Thoracic aorta (tissue), 2 donors: ENCODE data around the gene TFG. TPM values are rescaled to one million over a fixed set of nuclear protein-coding genes. Genes with fewer than 3 reads are reported as not detected.

ENCODE experiments used
- ATAC-seq: fragments of 150-250 bp; one replicate; pipeline ENCODE4 v1.8.0; 2017; ENCODE audit warnings: low read depth; ENCODE audit not compliant: insufficient number of reproducible peaks, low FRiP score
- DNase-seq: peaks from one replicate; pipeline ENCODE4 v3.0.0-alpha.2; 2020; ENCODE audit warnings: low spot score
- H3K27ac ChIP-seq, 2 donors: fragments of 200-600 bp; sonication (generic); 1 replicate in 1 of 2; 2 replicates in 1 of 2; pipeline ENCODE4 v1.5.1; 2016; ENCODE audit warnings: mild to moderate bottlenecking in 2 of 2, moderate library complexity in 2 of 2
- H3K27me3 ChIP-seq: fragments of 200-600 bp; sonication (generic); replicated peaks from 2 replicates; pipeline ENCODE4 v1.6.0; 2016; ENCODE audit warnings: mild to moderate bottlenecking; ENCODE audit not compliant: insufficient read depth
- H3K36me3 ChIP-seq: fragments of 200-600 bp; sonication (generic); one replicate; pipeline ENCODE4 v1.5.1; 2016
- H3K4me1 ChIP-seq, 2 donors: fragments of 200-600 bp; sonication (generic); 1 replicate in 1 of 2; 2 replicates in 1 of 2; pipeline versions ENCODE4 v1.5.1 to v1.6.0; 2016; ENCODE audit warnings: low read depth in 2 of 2, mild to moderate bottlenecking in 1 of 2; ENCODE audit not compliant: control insufficient read depth in 1 of 2
- H3K4me3 ChIP-seq: fragments of 200-600 bp; sonication (generic); 2 replicates; pipeline ENCODE4 v1.5.1; 2016; ENCODE audit warnings: mild to moderate bottlenecking
- H3K9me3 ChIP-seq: fragments of 200-600 bp; sonication (generic); 2 replicates; pipeline ENCODE4 v1.5.1; 2016
- CTCF ChIP-seq: fragments of 200-600 bp; sonication (generic); IDR thresholded peaks from one replicate; pipeline ENCODE4 v1.5.1; 2019; ENCODE audit warnings: antibody characterized with exemption
- total RNA-seq, 2 donors: library from RNA; depleted of rRNA; stranded (reverse); fragments of >200 nt; gene quantifications; one replicate each; pipeline versions ENCODE4 v1.1.0 to v1.2.3, GENCODE V29; 2016

Gene TFG
- total RNA-seq, 2 donors from 2014 or later: 70.1 to 86.7 TPM

DNA sequence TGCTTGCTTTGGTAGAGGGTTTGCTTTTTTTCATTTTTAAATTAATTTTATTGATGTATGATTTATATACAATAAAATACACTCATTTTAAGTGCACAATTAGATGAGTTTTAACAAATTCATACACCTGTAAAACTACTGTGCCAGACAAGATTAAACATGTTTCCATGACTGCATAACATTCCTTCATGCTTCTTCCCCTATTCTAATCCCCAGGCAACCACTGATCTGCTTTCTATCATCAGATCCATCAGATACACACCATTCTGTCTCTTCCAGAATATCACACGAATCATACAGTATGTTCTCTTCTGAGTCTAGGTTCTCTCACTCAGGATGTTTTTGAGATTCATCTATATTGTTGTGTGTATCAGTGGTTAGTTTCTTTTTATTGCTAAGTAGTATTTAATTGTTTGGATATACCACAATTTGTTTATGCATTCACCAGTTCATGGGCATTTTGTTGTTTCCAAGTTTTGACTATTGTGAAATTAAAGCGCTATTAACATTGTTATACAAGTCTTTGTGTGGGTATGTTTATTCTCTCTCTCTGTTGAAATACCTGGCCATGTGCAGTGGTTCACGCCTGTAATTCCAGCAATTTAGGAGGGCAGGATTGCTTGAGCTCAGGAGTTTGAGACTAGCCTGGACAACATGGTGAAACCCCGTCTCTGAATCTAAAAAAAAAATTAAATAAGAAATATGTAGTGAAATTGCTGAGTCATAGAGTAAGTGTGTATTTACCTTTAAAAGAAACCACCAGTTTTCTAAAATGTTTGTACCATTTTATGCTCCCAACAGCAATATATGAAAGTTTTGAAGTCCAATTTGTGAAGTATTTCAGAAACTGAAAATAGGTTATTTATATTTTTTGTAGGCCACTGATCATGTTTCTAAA lies 7.0 kb upstream of the TFG start:
- no peak for TF ChIP-seq CTCF
- no peaks in the 10 kb centered on the region for H3K27me3 ChIP-seq
- H3K36me3 ChIP-seq: no peaks in the 10 kb centered on the region
- H3K4me3 ChIP-seq: no peak overlapping the region
- H3K27ac ChIP-seq: no peak overlapping the region
- ATAC-seq (no peak), DNase-seq (no peak)
- H3K9me3 ChIP-seq: no peaks in the 10 kb centered on the region
- no peaks in the 10 kb centered on the region for H3K4me1 ChIP-seq

GRCh38 chr3:100702980-100703345 lies 6.3 kb upstream of the TFG start:
- Histone ChIP-seq H3K9me3 (no peaks in the 10 kb centered on the region), H3K27ac (no peak overlapping the region), H3K4me3 (no peak overlapping the region), H3K27me3 (no peaks in the 10 kb centered on the region), H3K36me3 (no peaks in the 10 kb centered on the region), H3K4me1 (no peaks in the 10 kb centered on the region)
- ATAC-seq: no peak
- no peak for DNase-seq
- no peak for TF ChIP-seq CTCF

DNA sequence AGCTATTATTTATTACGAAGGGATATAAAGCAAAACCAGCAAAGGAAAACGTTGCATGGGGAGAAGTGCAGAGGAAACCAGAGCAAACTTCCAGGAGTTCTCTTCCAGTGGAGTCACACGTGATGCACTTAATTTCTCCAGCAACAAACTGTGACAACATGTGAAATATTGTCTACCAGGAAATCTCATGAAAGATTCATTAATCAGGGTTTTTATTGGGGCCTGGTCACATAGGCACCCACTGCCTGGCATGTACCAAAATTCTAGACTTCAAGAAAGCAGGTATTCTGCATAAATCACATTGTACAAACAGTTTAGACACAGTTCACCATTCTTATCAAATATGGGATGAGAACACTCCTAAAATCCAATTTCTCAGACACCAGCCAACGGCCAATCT lies 5.4 kb upstream of the TFG start:
- ATAC-seq (no peak), DNase-seq (no peak)
- Histone ChIP-seq H3K4me3 (no peak overlapping the region), H3K36me3 (no peaks in the 10 kb centered on the region), H3K4me1 (peaks cover 0 to 4% of the 10 kb centered on the region in 2 donors), H3K9me3 (no peaks in the 10 kb centered on the region), H3K27ac (no peak overlapping the region), H3K27me3 (no peaks in the 10 kb centered on the region)
- TF ChIP-seq CTCF: no peak

- Histone ChIP-seq H3K4me1 (peaks cover 5 to 12% of the 10 kb centered on the region in 2 donors), H3K4me3 (no peak overlapping the region), H3K27me3 (no peaks in the 10 kb centered on the region), H3K27ac (no peak overlapping the region), H3K36me3 (no peaks in the 10 kb centered on the region), H3K9me3 (no peaks in the 10 kb centered on the region)
- no peak for TF ChIP-seq CTCF
- no peak for DNase-seq
- ATAC-seq: no peak
Measured at GRCh38 chr3:100706365-100706764, 2.9 kb upstream of the TFG start.

GRCh38 chr3:100708644-100708988 lies 678 bp upstream of the TFG start:
- DNase-seq: no peak
- no peak for TF ChIP-seq CTCF
- Histone ChIP-seq H3K9me3 (no peaks in the 10 kb centered on the region), H3K27ac (peak overlapping the region; percentile 90 to 94), H3K4me3 (peak overlapping the region; percentile 91), H3K36me3 (no peaks in the 10 kb centered on the region), H3K4me1 (peaks cover 15 to 30% of the 10 kb centered on the region in 2 donors), H3K27me3 (no peaks in the 10 kb centered on the region)
- no peak for ATAC-seq
